ENCODE results near the gene RASGRF2. TPM values are rescaled to one million over a fixed set of nuclear protein-coding genes. Genes with fewer than 3 reads are reported as not detected.
A peak's percentile ranks its signal among the peaks of the same experiment; 100 is the strongest.

The RASGRF2 gene
- total and polyA plus RNA-seq, 2 of the 13 experiments (the other 11 are each of a cell fraction or from before 2014, with no cell fraction given): 23.6 to 29.0 TPM

DNA sequence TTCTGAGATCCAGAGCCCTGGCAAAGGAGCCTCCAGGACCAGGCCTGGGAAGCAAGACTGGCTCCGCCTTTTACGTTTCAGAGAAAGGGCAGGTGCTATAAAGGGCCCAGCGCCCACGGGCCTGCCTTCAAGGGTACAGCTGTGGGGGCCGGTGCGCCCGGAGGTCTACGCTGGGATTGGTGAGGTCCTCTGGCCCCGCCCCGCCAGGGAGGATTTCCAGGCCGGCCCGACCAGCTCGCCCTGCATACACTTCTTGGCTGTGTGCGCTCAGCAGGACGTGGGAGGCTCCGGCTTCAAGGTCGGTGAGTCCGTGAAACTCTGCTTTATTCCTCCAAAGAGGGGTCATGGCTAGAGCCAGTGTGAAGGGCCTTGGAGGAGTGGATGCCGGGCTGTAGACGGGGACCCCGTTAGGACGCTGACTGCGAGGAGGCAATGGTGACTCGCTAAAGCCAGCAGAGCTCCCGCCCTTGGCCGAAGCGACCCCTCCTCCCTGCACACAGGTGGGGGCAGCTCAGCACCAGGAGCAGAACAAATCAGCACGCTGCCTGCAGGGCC, 273.0 kb downstream of the RASGRF2 start, which contains the start of gene CKMT2 (continued):
- TF ChIP-seq, protein P1, sequence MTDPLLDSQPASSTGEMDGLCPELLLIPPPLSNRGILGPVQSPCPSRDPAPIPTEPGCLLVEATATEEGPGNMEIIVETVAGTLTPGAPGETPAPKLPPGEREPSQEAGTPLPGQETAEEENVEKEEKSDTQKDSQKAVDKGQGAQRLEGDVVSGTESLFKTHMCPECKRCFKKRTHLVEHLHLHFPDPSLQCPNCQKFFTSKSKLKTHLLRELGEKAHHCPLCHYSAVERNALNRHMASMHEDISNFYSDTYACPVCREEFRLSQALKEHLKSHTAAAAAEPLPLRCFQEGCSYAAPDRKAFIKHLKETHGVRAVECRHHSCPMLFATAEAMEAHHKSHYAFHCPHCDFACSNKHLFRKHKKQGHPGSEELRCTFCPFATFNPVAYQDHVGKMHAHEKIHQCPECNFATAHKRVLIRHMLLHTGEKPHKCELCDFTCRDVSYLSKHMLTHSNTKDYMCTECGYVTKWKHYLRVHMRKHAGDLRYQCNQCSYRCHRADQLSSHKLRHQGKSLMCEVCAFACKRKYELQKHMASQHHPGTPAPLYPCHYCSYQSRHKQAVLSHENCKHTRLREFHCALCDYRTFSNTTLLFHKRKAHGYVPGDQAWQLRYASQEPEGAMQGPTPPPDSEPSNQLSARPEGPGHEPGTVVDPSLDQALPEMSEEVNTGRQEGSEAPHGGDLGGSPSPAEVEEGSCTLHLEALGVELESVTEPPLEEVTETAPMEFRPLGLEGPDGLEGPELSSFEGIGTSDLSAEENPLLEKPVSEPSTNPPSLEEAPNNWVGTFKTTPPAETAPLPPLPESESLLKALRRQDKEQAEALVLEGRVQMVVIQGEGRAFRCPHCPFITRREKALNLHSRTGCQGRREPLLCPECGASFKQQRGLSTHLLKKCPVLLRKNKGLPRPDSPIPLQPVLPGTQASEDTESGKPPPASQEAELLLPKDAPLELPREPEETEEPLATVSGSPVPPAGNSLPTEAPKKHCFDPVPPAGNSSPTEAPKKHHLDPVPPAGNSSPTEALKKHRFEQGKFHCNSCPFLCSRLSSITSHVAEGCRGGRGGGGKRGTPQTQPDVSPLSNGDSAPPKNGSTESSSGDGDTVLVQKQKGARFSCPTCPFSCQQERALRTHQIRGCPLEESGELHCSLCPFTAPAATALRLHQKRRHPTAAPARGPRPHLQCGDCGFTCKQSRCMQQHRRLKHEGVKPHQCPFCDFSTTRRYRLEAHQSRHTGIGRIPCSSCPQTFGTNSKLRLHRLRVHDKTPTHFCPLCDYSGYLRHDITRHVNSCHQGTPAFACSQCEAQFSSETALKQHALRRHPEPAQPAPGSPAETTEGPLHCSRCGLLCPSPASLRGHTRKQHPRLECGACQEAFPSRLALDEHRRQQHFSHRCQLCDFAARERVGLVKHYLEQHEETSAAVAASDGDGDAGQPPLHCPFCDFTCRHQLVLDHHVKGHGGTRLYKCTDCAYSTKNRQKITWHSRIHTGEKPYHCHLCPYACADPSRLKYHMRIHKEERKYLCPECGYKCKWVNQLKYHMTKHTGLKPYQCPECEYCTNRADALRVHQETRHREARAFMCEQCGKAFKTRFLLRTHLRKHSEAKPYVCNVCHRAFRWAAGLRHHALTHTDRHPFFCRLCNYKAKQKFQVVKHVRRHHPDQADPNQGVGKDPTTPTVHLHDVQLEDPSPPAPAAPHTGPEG (CRISPR knock-in tag; IDR thresholded peaks at IDR 0.05): 0 out of 2 replicates have a peak, but pooled peaks have one; percentile 58
- TF ChIP-seq, protein P2, sequence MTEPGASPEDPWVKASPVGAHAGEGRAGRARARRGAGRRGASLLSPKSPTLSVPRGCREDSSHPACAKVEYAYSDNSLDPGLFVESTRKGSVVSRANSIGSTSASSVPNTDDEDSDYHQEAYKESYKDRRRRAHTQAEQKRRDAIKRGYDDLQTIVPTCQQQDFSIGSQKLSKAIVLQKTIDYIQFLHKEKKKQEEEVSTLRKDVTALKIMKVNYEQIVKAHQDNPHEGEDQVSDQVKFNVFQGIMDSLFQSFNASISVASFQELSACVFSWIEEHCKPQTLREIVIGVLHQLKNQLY (CRISPR knock-in tag; IDR thresholded peaks at IDR 0.05): no peak
- TF ChIP-seq, protein P3, sequence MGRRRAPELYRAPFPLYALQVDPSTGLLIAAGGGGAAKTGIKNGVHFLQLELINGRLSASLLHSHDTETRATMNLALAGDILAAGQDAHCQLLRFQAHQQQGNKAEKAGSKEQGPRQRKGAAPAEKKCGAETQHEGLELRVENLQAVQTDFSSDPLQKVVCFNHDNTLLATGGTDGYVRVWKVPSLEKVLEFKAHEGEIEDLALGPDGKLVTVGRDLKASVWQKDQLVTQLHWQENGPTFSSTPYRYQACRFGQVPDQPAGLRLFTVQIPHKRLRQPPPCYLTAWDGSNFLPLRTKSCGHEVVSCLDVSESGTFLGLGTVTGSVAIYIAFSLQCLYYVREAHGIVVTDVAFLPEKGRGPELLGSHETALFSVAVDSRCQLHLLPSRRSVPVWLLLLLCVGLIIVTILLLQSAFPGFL (CRISPR knock-in tag; IDR thresholded peaks at IDR 0.05): no peak
- TF ChIP-seq, protein P4, sequence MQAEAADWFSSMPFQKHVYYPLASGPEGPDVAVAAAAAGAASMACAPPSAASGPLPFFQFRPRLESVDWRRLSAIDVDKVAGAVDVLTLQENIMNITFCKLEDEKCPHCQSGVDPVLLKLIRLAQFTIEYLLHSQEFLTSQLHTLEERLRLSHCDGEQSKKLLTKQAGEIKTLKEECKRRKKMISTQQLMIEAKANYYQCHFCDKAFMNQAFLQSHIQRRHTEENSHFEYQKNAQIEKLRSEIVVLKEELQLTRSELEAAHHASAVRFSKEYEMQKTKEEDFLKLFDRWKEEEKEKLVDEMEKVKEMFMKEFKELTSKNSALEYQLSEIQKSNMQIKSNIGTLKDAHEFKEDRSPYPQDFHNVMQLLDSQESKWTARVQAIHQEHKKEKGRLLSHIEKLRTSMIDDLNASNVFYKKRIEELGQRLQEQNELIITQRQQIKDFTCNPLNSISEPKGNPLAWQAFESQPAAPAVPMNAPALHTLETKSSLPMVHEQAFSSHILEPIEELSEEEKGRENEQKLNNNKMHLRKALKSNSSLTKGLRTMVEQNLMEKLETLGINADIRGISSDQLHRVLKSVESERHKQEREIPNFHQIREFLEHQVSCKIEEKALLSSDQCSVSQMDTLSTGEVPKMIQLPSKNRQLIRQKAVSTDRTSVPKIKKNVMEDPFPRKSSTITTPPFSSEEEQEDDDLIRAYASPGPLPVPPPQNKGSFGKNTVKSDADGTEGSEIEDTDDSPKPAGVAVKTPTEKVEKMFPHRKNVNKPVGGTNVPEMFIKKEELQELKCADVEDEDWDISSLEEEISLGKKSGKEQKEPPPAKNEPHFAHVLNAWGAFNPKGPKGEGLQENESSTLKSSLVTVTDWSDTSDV (CRISPR knock-in tag; IDR thresholded peaks at IDR 0.05): no peak
- TF ChIP-seq HDAC1 (CRISPR knock-in tag; IDR thresholded peaks at IDR 0.05) (0 out of 2 replicates have a peak, but pooled peaks have one; percentile 34), ZNF234 (CRISPR knock-in tag; conservative IDR thresholded peaks at IDR 0.05) (no peak), ZBTB42 (CRISPR knock-in tag; IDR thresholded peaks at IDR 0.05) (no peak), SPEN (CRISPR knock-in tag; IDR thresholded peaks at IDR 0.05; ENCODE audit: low read depth) (no peak), RORA (CRISPR knock-in tag; IDR thresholded peaks at IDR 0.05) (no peak), ZNF850 (CRISPR knock-in tag; conservative IDR thresholded peaks at IDR 0.05) (no peak), KDM4B (CRISPR knock-in tag; IDR thresholded peaks at IDR 0.05) (no peak)
- TF ChIP-seq, protein P5, sequence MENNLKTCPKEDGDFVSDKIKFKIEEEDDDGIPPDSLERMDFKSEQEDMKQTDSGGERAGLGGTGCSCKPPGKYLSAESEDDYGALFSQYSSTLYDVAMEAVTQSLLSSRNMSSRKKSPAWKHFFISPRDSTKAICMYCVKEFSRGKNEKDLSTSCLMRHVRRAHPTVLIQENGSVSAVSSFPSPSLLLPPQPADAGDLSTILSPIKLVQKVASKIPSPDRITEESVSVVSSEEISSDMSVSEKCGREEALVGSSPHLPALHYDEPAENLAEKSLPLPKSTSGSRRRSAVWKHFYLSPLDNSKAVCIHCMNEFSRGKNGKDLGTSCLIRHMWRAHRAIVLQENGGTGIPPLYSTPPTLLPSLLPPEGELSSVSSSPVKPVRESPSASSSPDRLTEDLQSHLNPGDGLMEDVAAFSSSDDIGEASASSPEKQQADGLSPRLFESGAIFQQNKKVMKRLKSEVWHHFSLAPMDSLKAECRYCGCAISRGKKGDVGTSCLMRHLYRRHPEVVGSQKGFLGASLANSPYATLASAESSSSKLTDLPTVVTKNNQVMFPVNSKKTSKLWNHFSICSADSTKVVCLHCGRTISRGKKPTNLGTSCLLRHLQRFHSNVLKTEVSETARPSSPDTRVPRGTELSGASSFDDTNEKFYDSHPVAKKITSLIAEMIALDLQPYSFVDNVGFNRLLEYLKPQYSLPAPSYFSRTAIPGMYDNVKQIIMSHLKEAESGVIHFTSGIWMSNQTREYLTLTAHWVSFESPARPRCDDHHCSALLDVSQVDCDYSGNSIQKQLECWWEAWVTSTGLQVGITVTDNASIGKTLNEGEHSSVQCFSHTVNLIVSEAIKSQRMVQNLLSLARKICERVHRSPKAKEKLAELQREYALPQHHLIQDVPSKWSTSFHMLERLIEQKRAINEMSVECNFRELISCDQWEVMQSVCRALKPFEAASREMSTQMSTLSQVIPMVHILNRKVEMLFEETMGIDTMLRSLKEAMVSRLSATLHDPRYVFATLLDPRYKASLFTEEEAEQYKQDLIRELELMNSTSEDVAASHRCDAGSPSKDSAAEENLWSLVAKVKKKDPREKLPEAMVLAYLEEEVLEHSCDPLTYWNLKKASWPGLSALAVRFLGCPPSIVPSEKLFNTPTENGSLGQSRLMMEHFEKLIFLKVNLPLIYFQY (CRISPR knock-in tag; IDR thresholded peaks at IDR 0.05; ENCODE audit: borderline replicate concordance): no peak
- TF ChIP-seq, protein P6, sequence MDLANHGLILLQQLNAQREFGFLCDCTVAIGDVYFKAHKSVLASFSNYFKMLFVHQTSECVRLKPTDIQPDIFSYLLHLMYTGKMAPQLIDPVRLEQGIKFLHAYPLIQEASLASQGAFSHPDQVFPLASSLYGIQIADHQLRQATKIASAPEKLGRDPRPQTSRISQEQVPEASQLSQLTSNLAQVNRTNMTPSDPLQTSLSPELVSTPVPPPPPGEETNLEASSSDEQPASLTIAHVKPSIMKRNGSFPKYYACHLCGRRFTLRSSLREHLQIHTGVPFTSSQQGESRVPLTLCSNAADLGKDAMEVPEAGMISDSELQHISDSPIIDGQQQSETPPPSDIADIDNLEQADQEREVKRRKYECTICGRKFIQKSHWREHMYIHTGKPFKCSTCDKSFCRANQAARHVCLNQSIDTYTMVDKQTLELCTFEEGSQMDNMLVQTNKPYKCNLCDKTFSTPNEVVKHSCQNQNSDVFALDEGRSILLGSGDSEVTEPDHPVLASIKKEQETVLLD (CRISPR knock-in tag; IDR thresholded peaks at IDR 0.05; ENCODE audit: low read depth): no peak

Measured in HepG2 (cell line).